NCI-H524 treated with DMSO at 0.1 percent for 48 hours (cell line): Measurements from ENCODE around the gene HSPA8.

Experiments
- DNase-seq: peaks from one replicate; lab custom pipeline; 2025; lab: John Stamatoyannopoulos, UW

HSPA8 gene

GRCh38 chr11:123047266-123047946 is 14.5 kb downstream of the HSPA8 start:
- DNase-seq = no peak

- DNase-seq = no peak
Observed at GRCh38 chr11:123046473-123047259, 15.3 kb downstream of the HSPA8 start.

- DNase-seq = no peak
Observed at GRCh38 chr11:123045101-123045500, 16.8 kb downstream of the HSPA8 start.

- no peak for DNase-seq
Observed at GRCh38 chr11:123041185-123041584, 20.8 kb downstream of the HSPA8 start.

- DNase-seq = no peak
Observed at GRCh38 chr11:123040111-123040432, 21.9 kb downstream of the HSPA8 start.

GRCh38 chr11:123035831-123036230 is 26.1 kb downstream of the HSPA8 start:
- DNase-seq = no peak

- no peak for DNase-seq
Observed at GRCh38 chr11:123034597-123034996, 27.3 kb downstream of the HSPA8 start.

- DNase-seq = no peak
Observed at GRCh38 chr11:123033895-123034294, 28.0 kb downstream of the HSPA8 start.

- no peak for DNase-seq
Observed at GRCh38 chr11:123030517-123030916, 31.4 kb downstream of the HSPA8 start.

GRCh38 chr11:123020968-123021367 is 41.0 kb downstream of the HSPA8 start:
- no peak for DNase-seq

GRCh38 chr11:123018702-123019101 is 43.2 kb downstream of the HSPA8 start:
- DNase-seq = no peak

GRCh38 chr11:123011510-123011909 is 50.4 kb downstream of the HSPA8 start:
- DNase-seq = no peak
